GM18870 (cell line): ENCODE measurements around the gene FLT3.
"Not testable (repeated sequence)": the region's sequence is repeated elsewhere in the genome, so short reads cannot be mapped to it uniquely, and the experiment has no call there.

Experiments
- ATAC-seq: cut with Tn5 transposase; IDR thresholded peaks from one replicate; pipeline ENCODE4 v1.9.1; 2021; ENCODE audit warnings: moderate library complexity; ENCODE audit not compliant: unreplicated experiment

Gene FLT3

DNA sequence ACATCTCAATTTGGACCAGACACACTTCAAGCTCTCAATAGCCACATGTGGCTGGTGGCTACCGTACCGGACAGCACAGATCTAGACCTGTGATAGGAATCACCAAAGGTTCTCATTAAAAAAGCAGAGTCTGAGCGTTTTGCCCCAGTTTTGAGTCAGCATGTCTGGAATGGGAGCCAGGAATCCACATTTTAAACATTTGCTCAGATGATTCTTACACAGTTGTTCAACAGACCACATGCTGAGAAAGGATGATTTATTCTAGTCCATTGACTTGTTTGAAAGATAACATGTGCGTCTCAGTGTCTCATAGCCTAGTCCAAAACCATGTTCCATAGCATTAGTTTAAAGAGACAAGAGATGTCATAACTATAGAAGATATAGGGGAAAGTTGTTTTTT lies 53.4 kb downstream of the FLT3 start:
- ATAC-seq = no peak

DNA sequence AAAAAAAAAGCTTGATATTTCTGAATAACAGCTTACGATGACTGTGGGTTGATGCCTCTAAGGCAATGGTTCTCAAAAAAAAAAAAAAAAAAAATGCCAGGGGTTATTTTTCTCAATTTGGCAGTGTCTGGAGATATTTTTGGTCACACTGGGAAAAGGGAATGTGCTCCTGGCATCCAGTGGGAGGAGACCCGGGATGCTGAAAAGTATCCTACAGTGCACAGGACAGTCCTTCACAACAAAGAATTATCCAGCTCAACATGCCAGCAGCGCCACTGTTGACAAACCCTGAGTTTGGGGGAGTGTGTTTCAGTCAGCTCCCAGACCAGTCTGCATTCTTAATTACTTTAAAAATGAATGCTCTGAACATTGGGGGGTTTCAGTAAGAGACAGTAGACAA lies 54.5 kb downstream of the FLT3 start:
- ATAC-seq = no peak

DNA sequence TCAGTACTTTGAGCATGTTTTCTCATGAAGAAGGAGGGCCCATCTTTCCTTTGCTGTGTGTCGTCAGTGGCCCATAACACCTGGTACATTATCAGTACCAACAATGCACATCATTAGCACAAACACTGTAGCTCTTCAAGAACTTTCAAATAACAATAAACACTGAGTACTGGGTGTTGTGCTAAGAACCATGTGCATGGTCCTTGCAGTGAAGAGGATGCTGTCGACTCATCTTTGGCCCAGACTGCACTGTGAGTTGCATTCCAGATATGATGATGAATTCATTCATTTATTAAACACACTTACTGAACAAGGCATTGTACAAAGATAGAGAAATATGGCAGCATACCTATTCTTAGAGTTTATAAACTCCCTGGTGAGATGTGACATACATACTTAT lies 55.8 kb downstream of the FLT3 start:
- ATAC-seq = no peak

DNA sequence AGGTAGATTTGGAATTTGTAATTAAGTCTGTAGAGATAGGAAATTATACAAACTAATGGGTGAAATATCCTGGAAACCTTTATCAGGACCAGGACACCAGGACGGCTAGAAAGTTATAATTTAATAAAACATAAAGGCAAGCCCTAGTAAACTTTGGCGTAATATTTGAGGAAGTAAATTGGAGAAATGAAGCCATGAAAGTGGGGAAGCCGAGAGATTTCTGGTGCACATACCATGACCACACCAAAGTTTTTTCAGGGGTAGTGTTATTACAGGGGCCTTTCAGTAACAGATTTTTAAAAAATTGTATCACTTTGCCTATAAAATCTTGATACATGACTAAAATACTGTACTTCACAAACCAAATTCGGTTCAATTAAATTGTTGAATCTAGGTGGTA lies 57.2 kb downstream of the FLT3 start:
- ATAC-seq = no peak

DNA sequence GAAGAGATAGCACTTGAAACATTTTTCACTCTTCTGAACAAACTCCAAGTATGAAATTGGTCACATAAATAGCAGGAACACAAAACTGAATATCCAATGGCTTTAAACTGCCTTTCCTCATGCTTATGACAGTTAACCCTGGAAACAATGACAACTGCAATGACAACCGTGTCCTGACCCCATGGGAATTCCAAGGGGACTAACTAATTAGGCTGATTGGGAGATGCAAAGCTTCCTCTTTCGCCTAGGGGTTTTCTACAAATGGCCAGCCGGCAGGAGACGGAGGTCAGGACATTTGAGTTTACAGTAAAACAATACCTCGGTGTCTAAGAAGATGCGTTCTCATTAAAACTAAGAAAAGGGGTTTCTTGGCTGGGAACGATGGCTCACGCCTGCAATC lies 58.9 kb downstream of the FLT3 start:
- no peak for ATAC-seq

DNA sequence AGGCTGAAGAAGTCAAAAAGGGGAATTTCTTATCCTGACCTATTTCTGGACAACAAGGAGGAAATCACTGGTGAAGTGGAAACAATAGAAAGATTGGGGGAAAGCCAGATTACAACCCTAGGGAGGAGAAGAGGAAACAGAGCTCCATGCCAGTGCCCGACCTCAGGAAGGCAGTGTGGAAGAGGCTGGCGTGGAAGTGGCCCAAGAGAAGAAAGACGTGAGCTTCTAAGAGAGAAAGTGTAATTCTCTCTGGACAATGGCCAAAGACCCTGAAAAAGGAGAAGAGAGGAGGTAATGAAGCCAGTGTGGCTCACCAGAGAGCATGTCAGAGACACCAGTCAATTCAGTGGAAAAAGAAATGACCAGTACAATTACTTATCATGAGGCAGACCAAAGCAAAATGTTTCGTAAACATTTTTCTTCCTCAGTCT lies 59.3 kb downstream of the FLT3 start:
- ATAC-seq = no peak

DNA sequence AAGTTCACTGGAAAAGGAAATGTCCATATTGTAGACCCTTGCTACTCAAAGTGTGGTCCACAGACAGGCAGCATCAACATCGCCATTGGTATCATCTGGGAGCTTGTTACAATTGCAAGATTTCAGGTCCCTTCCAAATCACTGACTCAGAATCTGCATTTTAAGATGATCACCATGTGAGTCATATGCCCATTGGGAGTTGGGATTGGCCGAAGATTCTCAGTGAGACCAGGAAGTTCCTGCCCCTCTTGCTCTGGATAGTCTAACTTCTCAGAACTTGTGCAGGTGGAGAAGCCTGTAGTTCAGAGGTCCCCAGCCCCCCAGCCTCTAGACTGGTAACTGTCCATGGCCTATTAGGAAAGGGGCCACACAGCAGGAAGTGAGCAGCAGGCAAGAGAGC lies 63.0 kb downstream of the FLT3 start:
- ATAC-seq = no peak

DNA sequence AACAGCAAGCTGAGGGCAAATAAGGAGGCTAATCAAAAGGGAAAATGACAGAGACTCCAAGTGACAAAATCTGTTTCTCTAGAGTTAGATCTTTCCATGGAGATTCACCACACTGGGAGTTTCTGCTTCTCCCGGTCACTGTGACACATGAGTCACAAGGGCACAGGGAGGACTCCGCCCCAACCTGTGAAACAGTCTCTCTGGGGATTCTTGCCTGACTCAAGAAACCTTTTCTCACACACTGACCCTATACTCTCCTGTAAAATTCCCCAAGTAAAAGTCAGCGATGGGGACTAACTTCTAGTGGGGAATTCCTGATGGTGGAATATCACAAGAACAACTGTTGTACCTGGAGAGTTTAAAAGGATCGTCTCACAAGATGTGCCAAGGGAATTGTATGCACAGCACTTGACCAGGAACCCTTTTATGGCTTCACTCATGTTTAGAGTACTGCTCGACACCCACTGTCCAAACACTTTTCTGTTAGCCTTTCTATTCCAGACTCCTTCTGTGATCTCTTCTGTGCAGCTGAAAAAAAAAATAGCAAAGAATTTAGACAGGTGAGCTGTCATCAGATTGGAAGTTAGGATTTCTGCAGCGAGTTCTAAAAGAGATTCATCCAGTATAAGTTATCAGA lies 65.1 kb downstream of the FLT3 start:
- ATAC-seq = no peak

DNA sequence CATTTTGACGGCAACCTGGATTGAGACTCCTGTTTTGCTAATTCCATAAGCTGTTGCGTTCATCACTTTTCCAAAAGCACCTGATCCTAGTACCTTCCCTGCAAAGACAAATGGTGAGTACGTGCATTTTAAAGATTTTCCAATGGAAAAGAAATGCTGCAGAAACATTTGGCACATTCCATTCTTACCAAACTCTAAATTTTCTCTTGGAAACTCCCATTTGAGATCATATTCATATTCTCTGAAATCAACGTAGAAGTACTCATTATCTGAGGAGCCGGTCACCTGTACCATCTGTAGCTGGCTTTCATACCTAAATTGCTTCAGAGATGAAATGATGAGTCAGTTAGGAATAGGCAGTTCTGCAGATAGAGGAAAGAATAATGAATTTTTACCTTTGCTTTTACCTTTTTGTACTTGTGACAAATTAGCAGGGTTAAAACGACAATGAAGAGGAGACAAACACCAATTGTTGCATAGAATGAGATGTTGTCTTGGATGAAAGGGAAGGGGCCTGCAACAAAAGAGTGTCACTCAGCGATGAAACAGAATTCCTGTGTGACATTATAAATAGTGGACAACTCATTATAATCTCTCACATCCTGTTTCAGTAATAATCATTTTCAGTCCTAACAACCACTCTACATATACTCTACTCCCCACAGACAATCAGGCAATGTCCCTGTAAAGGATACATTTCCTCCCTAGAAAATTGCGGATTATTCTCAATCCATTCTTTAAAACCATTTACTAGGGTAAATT lies 66.3 kb downstream of the FLT3 start:
- no peak for ATAC-seq

DNA sequence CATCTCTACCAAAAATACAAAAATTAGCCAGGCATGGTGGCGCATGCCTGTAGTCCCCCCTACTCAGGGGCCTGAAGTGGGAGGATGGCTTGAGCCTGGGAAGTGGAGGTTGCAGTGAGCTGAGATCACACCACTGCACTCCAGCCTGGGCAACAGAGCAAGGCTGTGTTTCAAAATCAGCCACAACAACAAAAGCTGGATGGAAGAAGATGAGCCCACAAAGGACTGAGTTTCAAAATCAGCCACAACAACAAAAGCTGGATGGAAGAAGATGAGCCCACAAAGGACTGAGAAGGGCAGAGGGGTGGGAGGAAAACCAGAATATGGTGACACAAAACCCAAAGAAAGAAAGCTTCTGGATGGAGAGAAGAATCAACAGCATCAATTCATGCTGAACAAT lies 67.9 kb downstream of the FLT3 start:
- not testable (repeated sequence) for ATAC-seq

DNA sequence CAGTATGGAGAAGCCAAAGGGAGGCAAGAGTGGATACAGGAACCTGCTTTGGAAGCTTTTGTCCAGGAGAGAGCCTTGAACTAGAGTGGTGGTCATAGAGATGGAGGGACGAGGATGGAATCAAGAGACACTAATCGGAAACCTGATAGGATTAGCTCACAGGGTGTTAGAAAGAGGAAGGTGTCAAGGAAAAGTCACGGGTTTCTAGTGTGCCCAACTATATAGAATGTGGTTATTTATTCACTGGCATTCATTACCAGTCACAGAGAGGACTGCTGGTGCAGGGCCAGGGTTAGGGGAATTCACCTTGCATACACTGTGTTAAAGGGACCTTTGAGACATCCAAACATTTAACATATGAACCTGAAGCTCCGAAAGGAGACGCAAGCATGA lies 68.5 kb downstream of the FLT3 start:
- ATAC-seq = no peak

DNA sequence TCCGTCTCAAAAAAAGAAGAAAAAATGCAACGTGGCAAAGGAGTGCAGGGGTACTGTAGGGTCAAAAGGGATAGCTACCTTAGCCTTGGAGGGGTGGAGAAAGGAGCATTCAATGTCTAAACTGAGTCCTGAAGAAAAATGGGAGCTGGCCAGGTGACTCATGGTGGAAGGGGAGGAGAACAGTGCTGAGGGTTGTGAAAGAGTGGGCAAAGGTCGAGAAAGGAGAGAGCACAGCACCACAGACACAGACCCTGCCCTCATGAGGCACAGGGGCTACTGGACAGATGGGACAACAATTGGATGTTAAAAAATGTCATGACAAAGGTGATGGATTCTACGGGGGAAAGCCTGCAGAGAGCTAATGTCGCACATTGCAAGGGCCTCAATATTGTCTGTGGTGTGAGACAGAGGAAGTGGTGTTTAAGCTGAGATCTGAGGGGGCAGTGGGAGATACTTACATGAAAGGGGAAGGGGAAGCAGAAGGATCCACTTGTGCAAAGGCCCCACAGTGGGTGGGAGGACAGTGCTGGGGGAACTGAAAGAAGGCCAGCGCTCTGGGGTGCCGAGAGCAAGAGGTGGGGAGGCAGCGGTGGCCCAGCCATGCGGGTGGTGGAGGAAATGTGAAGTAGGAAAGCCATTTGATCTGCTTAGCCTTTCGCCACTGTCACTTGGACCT lies 69.0 kb downstream of the FLT3 start:
- ATAC-seq = no peak

DNA sequence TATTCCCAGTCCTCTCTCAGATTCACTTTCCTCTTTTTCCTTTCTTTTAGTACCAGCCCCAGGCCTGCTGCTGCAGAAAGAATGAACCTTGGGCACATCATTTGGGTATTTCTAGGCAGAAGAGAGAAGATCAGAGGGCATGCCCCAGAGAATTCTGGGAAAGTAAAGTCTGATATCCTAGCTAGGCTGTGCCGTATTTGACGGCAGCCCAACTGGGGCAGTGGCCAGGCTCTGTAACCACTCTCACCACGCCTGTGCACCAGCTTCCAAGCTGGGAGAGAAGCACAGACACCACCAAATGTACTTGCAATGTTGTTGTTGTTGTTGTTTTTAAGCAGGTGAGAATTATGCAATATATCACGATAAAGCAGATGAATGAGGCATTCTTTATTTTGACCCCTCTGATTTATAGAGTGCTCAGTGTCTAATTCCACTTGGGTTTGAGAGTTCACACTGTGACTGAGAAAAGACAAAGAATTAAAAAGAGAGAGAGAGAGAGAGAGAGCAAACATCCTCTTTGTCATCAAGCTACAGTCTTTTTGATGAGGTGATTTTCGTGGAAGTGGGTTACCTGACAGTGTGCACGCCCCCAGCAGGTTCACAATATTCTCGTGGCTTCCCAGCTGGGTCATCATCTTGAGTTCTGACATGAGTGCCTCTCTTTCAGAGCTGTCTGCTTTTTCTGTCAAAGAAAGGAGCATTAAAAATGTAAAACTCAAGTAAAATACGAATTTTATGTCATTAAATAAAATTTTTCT lies 72.6 kb downstream of the FLT3 start:
- no peak for ATAC-seq

DNA sequence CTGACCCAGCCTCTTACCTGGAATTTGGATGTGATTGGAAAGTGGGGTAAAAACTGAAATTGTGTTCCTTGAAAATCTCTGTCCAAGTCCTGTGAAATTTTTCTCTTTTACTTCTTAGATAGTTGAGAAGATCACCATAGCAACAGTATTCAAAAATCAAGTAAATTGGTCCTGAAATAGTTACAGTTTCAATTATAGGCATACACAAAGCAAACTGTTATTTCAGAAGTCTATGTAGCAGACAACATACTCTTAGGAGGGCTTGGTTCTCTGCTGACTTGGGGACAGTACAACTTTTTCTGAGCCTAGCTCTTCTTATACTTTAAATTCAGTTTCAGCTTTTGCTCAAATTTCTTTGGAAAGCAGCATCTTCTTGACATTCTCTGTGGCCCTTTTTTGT lies 73.3 kb downstream of the FLT3 start:
- ATAC-seq = no peak

DNA sequence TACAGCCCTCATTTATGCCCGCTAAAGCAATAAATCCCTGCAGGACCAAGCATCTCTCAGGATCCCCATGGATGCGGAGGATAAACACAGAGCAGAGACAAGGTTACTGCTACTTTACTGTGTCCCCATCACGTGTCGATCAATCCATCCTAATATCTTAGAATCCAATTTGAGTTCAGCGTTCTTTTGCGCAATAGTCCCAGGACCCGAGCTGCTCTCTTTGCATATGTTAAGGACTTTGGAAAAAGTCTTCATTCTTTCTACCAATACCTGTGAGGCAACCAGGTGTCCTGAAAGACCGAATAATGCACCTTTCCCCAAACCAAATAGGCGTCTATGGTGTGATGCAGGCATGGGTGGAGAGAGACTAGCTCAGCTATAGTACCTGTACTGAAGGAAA lies 73.9 kb downstream of the FLT3 start:
- no peak for ATAC-seq

DNA sequence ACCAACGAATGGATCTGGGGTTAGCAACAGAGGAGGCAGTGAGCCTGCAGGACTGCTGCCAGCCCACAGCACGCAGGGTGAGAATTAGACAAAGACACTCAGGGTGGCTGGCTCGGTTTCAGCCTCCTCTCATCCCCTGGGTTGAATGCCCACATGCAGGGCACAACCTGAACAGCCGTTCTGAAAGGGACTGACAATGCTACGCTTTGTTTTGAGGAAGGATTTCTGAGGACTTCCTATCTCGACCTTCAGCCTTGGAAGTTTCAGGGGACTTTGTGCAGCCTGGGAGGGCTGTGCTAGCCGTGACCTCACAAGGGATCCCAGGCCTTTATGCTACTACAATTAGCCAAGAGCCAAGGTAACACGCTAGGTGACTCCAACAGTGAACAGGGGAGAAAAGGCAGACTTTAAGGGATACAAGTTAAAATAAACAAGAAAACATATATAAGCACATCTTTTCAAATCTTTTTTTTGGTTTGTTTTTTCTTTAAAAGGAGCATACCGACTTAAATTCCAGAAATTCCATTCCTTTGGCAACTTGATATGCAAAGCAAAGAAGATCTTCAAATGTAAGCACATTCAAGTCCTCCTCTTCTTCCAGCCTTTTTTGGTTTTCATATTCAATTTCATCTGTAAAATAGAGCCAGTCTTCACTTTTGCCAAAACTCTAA lies 77.4 kb downstream of the FLT3 start:
- no peak for ATAC-seq

DNA sequence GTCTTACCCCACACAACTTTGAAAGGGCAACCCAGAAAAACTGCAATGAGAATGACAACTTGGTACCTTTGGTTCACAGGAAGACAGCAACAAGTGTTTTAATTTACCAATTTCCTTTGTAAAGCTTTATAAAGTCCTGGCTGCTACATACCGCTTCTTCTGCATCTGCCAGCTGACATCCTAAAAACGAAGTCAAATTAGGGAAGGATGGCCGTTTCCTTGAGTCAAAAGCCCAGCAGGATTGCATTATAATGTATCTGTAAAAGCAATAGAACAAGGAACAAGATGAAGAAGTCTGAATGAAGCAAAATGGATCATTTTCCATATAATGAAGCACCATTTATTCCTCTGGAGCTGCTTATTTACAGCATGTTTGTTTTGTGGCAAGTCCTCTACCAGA lies 86.1 kb downstream of the FLT3 start:
- no peak for ATAC-seq

DNA sequence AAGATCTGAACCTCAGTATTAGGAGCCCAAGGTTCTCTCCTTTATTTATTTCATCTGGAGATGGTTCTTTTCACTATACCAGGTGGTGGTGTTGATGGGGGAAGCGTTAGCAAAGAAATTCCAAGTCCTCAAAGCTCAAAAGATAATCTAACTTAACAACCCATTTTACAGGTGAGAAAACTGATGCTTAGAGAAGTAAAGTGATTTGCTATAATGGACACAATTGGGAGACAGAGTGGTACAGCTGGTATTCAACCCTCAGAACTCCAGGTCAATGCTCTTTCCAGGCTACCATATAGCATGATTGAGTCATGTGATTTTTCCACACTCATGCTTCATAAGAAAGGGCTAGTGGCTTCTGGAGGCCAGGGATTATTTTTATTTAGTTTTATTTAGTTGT lies 86.9 kb downstream of the FLT3 start:
- ATAC-seq = no peak

DNA sequence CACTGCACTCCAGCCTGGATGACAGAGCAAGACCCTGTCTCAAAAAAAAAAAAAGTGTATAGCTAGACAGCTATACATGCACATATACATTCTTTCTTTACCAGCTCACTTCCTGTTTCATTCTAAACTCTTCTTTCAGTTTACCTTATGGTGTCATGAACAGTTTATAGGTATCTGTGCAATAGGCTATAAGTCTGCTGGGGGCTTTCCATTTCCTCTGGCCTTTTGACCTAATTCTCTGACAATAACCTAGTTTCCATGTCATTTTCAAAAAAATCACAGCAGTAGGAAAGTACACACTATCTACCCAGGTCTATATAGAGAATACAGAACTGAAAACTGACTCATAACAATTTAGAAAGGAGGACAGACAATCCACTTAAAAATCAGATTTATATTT lies 87.5 kb downstream of the FLT3 start:
- ATAC-seq = peak; percentile 94

DNA sequence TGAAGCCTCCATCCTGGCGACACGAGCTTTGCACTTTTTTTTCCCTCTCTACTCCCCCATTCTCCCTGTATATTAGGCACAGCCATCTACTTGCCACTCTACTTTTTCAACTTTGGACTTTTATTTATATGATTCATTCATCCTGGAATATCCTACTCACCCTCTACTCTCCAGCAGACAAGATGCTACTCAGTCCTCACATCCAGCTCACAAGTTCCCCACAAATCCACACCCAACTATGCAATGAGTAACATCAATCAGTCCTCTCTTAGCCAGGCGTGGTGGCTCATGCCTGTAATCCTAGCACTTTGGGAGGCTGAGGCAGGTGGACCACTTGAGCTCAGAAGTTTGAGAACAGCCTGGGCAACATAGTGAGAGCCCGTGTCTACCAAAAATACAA lies 88.0 kb downstream of the FLT3 start:
- no peak for ATAC-seq

DNA sequence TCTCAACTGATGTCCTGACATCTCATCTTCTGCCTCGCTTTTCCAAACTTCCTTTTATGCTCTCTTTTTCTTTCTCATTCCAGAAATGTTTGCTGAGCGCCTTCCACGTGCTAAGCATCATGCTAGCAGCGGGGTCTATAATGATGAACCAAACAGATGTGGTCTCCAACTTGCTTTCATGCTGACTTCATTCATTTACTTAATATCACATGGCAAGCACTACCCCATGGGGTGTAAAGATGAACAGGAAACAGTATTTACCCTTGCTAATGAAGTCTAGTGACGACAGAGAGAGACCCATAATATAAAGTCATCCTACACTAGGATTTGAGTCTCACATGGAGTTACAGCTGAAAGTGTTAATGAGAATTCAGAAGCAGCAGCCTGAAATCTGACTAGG lies 90.3 kb downstream of the FLT3 start:
- no peak for ATAC-seq
